H1 (cell line): ENCODE data around the gene FOXO6. TPM values are rescaled to one million over a fixed set of nuclear protein-coding genes. Genes with fewer than 3 reads are reported as not detected.

ENCODE experiments used
- CTCF ChIA-PET: fragments of 300-600 bp; sonication (Branson Sonifier 250); formaldehyde crosslinking; loops from one replicate; lab custom pipeline; 2021; ENCODE audit not compliant: partially characterized antibody; lab: Charles Lee
- POLR2A ChIA-PET: fragments of 300-600 bp; sonication (Branson Sonifier 250); formaldehyde crosslinking; loops from one replicate; lab custom pipeline; 2021; ENCODE audit warnings: inconsistent platforms; ENCODE audit not compliant: partially characterized antibody; lab: Charles Lee
- DNase-seq, 2 experiments: peaks; one replicate each; pipeline versions ENCODE4 v3.0.0 to v3.0.0-alpha.2; 2010 to 2022; ENCODE audit warnings: low spot score in 2 of 2, low read depth in 1 of 2, mixed read lengths in 1 of 2
- FAIRE-seq: peaks from 2 replicates; lab custom pipeline; 2011; peaks lifted over from hg19 to GRCh38; lab: Jason Lieb, UNC
- H2AFZ ChIP-seq: 2 replicates; pipeline ENCODE4 v1.8.1; 2012; ENCODE audit warnings: low read length, inconsistent platforms
- H2AK5ac ChIP-seq: 2 replicates; pipeline ENCODE4 v1.6.1; 2013; ENCODE audit warnings: low read depth, low read length
- H2BK120ac ChIP-seq: replicated peaks from 2 replicates; pipeline ENCODE3; 2013; ENCODE audit warnings: low read depth, low read length, inconsistent platforms
- H2BK12ac ChIP-seq: 2 replicates; pipeline ENCODE4 v1.6.1; 2013; ENCODE audit warnings: low read depth, low read length
- H2BK15ac ChIP-seq: 2 replicates; pipeline ENCODE4 v1.6.1; 2013; ENCODE audit warnings: low read length
- H2BK20ac ChIP-seq: 2 replicates; pipeline ENCODE4 v1.6.1; 2013; ENCODE audit warnings: low read length
- H2BK5ac ChIP-seq: 2 replicates; pipeline ENCODE4 v1.6.1; 2013; ENCODE audit warnings: low read depth, low read length
- H3K14ac ChIP-seq: 2 replicates; pipeline ENCODE4 v1.6.1; 2013; ENCODE audit warnings: inconsistent platforms; ENCODE audit not compliant: insufficient read length
- H3K18ac ChIP-seq: 2 replicates; pipeline ENCODE4 v1.6.1; 2013; ENCODE audit warnings: low read length; ENCODE audit errors: extremely low read depth
- H3K23ac ChIP-seq: 2 replicates; pipeline ENCODE4 v1.6.1; 2013; ENCODE audit warnings: inconsistent platforms; ENCODE audit not compliant: insufficient read length
- H3K23me2 ChIP-seq: 2 replicates; pipeline ENCODE4 v1.6.1; 2013; ENCODE audit warnings: low read depth, low read length
- H3K27ac ChIP-seq: 2 replicates; pipeline ENCODE4 v1.6.1; 2011; ENCODE audit warnings: low read depth, low read length, inconsistent platforms
- H3K27me3 ChIP-seq, 4 experiments: replicated peaks in 1 of 4; 1 replicate in 1 of 4; 2 replicates in 3 of 4; pipeline versions ENCODE4 v1.6.1 to v1.8.1; 2011 to 2013; ENCODE audit warnings: low read length in 3 of 4, mild to moderate bottlenecking in 3 of 4, inconsistent platforms in 2 of 4, mixed read lengths in 2 of 4, moderate library complexity in 1 of 4; ENCODE audit not compliant: control insufficient read depth in 3 of 4, insufficient read depth in 3 of 4; ENCODE audit errors: extremely low read depth in 1 of 4
- H3K36me3 ChIP-seq, 4 experiments: 2 replicates each; pipeline versions ENCODE4 v1.6.1 to v1.8.1; 2011 to 2013; ENCODE audit warnings: mild to moderate bottlenecking in 4 of 4, low read length in 3 of 4, moderate library complexity in 2 of 4, control low read depth in 1 of 4, inconsistent platforms in 1 of 4; ENCODE audit not compliant: insufficient read depth in 4 of 4, control insufficient read depth in 2 of 4
- H3K4ac ChIP-seq: replicated peaks from 2 replicates; pipeline ENCODE3; 2013; ENCODE audit warnings: low read length, low read depth, mixed read lengths, inconsistent platforms; ENCODE audit not compliant: insufficient read length
- H3K4me1 ChIP-seq, 4 experiments: replicated peaks in 1 of 4; 1 replicate in 1 of 4; 2 replicates in 3 of 4; pipeline versions ENCODE4 v1.6.1 to v1.8.1; 2011 to 2013; ENCODE audit warnings: low read length in 3 of 4, inconsistent platforms in 2 of 4, mixed read lengths in 1 of 4; ENCODE audit not compliant: insufficient read depth in 4 of 4, control insufficient read depth in 3 of 4
- H3K4me2 ChIP-seq, 2 experiments: 2 replicates each; pipeline versions ENCODE4 v1.6.1 to v1.8.1; 2011 to 2013; ENCODE audit warnings: low read depth in 2 of 2, low read length in 2 of 2, control low read depth in 1 of 2, inconsistent platforms in 1 of 2, mild to moderate bottlenecking in 1 of 2; ENCODE audit not compliant: insufficient read depth in 1 of 2
- H3K4me3 ChIP-seq, 4 experiments: fragments of 200-600, 300-600 bp in 1 of 4; sonication (generic), shearing (Covaris generic), sonication (Bioruptor Twin) in 1 of 4; 2 replicates each; pipeline versions ENCODE4 v1.5.1 to v1.8.1; 2011 to 2016; ENCODE audit warnings: low read length in 4 of 4, low read depth in 3 of 4, control low read depth in 2 of 4, inconsistent platforms in 2 of 4, mild to moderate bottlenecking in 2 of 4, mixed read lengths in 1 of 4, moderate library complexity in 1 of 4; ENCODE audit not compliant: insufficient read depth in 2 of 4; ENCODE audit errors: extremely low read depth in 1 of 4
- H3K56ac ChIP-seq: replicated peaks from 2 replicates; pipeline ENCODE3; 2013; ENCODE audit warnings: low read depth, mild to moderate bottlenecking, mixed read lengths, low read length, inconsistent platforms; ENCODE audit not compliant: insufficient read length
- H3K79me1 ChIP-seq: 2 replicates; pipeline ENCODE4 v1.6.1; 2013; ENCODE audit warnings: low read depth, low read length, control low read depth
- H3K79me2 ChIP-seq, 2 experiments: 2 replicates each; pipeline versions ENCODE4 v1.6.1 to v1.8.1; 2012 to 2013; ENCODE audit warnings: low read length in 2 of 2, mild to moderate bottlenecking in 2 of 2, inconsistent platforms in 1 of 2; ENCODE audit not compliant: insufficient read depth in 2 of 2, control insufficient read depth in 1 of 2
- H3K9ac ChIP-seq, 4 experiments: replicated peaks in 1 of 4; 1 replicate in 1 of 4; 2 replicates in 3 of 4; pipeline versions ENCODE4 v1.6.1 to v1.8.1; 2011 to 2013; ENCODE audit warnings: low read depth in 3 of 4, low read length in 3 of 4, control low read depth in 2 of 4, mild to moderate bottlenecking in 2 of 4, moderate library complexity in 2 of 4, inconsistent platforms in 1 of 4; ENCODE audit errors: extremely low read depth in 1 of 4
- H3K9me3 ChIP-seq, 2 experiments: 2 replicates each; pipeline versions ENCODE4 v1.6.1 to v1.8.1; 2012 to 2013; ENCODE audit warnings: mild to moderate bottlenecking in 2 of 2, moderate library complexity in 2 of 2, control low read depth in 1 of 2, inconsistent platforms in 1 of 2, low read depth in 1 of 2, low read length in 1 of 2, mixed read lengths in 1 of 2; ENCODE audit not compliant: insufficient read depth in 2 of 2
- H4K20me1 ChIP-seq, 2 experiments: replicated peaks in 1 of 2; 2 replicates each; pipeline versions ENCODE3 to v1.8.1; 2011 to 2013; ENCODE audit warnings: inconsistent platforms in 2 of 2, low read length in 2 of 2, mild to moderate bottlenecking in 1 of 2; ENCODE audit not compliant: insufficient read depth in 2 of 2, control insufficient read depth in 1 of 2
- H4K5ac ChIP-seq: 2 replicates; pipeline ENCODE4 v1.6.1; 2013; ENCODE audit warnings: low read length, low read depth, mixed read lengths, inconsistent platforms; ENCODE audit not compliant: insufficient read length
- H4K8ac ChIP-seq: 2 replicates; pipeline ENCODE4 v1.8.0; 2013; ENCODE audit warnings: mild to moderate bottlenecking, moderate library complexity, low read length, inconsistent platforms; ENCODE audit not compliant: insufficient read depth; ENCODE audit errors: extremely low read depth
- H4K91ac ChIP-seq: replicated peaks from 2 replicates; pipeline ENCODE3; 2013; ENCODE audit warnings: low read length, mixed read lengths, inconsistent platforms; ENCODE audit not compliant: insufficient read length
- BCL11A ChIP-seq, 2 experiments: IDR thresholded peaks; one replicate each; pipeline ENCODE4 v1.6.1; 2011; ENCODE audit warnings: low read depth in 2 of 2, low read length in 2 of 2, mild to moderate bottlenecking in 2 of 2
- CBX5 ChIP-seq: fragments of 300-800, 300-1000 bp; sonication (generic); IDR thresholded peaks from 2 replicates; pipeline ENCODE4 v1.7.1; 2016; ENCODE audit warnings: antibody characterized with exemption, low read length, low read depth
- CREB1 ChIP-seq: IDR thresholded peaks from 2 replicates; pipeline ENCODE4 v1.6.1; 2012; ENCODE audit warnings: inconsistent platforms
- GABPA ChIP-seq: IDR thresholded peaks from 2 replicates; pipeline ENCODE4 v1.6.1; 2011; ENCODE audit warnings: mild to moderate bottlenecking, low read length, moderate library complexity, borderline replicate concordance; ENCODE audit not compliant: insufficient read depth
- HDAC6 ChIP-seq: IDR thresholded peaks from one replicate; pipeline ENCODE4 v1.7.1; 2012; ENCODE audit warnings: low read depth, mild to moderate bottlenecking, inconsistent platforms, low read length, moderate library complexity
- JUN ChIP-seq: IDR thresholded peaks from 2 replicates; pipeline ENCODE4 v1.6.1; 2011; ENCODE audit warnings: low read depth, mild to moderate bottlenecking, improper control_type of control experiment, low read length
- JUND ChIP-seq: IDR thresholded peaks from 2 replicates; pipeline ENCODE4 v1.6.1; 2011; ENCODE audit warnings: mild to moderate bottlenecking, improper control_type of control experiment, low read length
- MAFK ChIP-seq: IDR thresholded peaks from 2 replicates; pipeline ENCODE4 v1.6.1; 2012; ENCODE audit warnings: low read depth, mild to moderate bottlenecking, improper control_type of control experiment, low read length
- NANOG ChIP-seq: IDR thresholded peaks from 2 replicates; pipeline ENCODE4 v1.6.1; 2011; ENCODE audit warnings: low read length, low read depth, mild to moderate bottlenecking, inconsistent platforms; ENCODE audit not compliant: insufficient read depth, poor library complexity, severe bottlenecking
- RAD21 ChIP-seq, 2 experiments: IDR thresholded peaks in 1 of 2; conservative IDR thresholded peaks in 1 of 2; 2 replicates each; pipeline ENCODE4 v1.6.1; 2011; ENCODE audit warnings: low read depth in 2 of 2, low read length in 2 of 2, improper control_type of control experiment in 1 of 2, inconsistent platforms in 1 of 2, mild to moderate bottlenecking in 1 of 2, moderate library complexity in 1 of 2
- RNF2 ChIP-seq: fragments of 200-900, 300-1000 bp; sonication (generic); IDR thresholded peaks from 2 replicates; pipeline ENCODE4 v1.7.1; 2016; ENCODE audit warnings: borderline replicate concordance, low read depth, mild to moderate bottlenecking, antibody characterized with exemption, low read length; ENCODE audit not compliant: poor library complexity, severe bottlenecking; ENCODE audit errors: missing control alignments
- SP4 ChIP-seq: IDR thresholded peaks from 2 replicates; pipeline ENCODE4 v1.6.1; 2012; ENCODE audit warnings: low read length, inconsistent platforms
- TEAD4 ChIP-seq: IDR thresholded peaks from 2 replicates; pipeline ENCODE4 v1.6.1; 2012; ENCODE audit warnings: low read depth, low read length, inconsistent platforms, mixed read lengths
- WGBS, 2 experiments: shearing (Covaris generic) in 1 of 2; methylation state at CpG; one replicate each; pipeline versions ENCODE4 v1.1.6 to v1.1.7; 2013 to 2015; ENCODE audit warnings: low lambda C conversion rate in 2 of 2, mixed read lengths in 2 of 2, inconsistent platforms in 1 of 2, low coverage in 1 of 2, missing lambda C conversion rate in 1 of 2; ENCODE audit not compliant: insufficient replicate concordance in 2 of 2, insufficient coverage in 1 of 2, insufficient read length in 1 of 2; ENCODE audit errors: extremely low coverage in 1 of 2, missing lambda C conversion rate in 1 of 2; 5-methylcytosine and 5-hydroxymethylcytosine counted together
- polyA plus RNA-seq, 7 experiments: library from polyadenylated mRNA; depleted of rRNA in 3 of 7; stranded (reverse) in 5 of 7; unstranded in 2 of 7; fragments of >200 nt in 5 of 7; fragments of 200-250 nt in 2 of 7; gene quantifications; 1 replicate in 5 of 7; 2 replicates in 1 of 7; 4 replicates in 1 of 7; pipeline versions ENCODE4 v1.2.1 to v1.2.3, GENCODE V29; 2011 to 2013; ENCODE audit warnings: missing spikeins in 2 of 7, mixed read lengths in 2 of 7
- total RNA-seq: library from RNA; stranded (reverse); fragmentation: NEBNext Ultra II Directional; extraction: Animal tissue kit (Norgen Biotek cat#: 25700); gene quantifications from 2 replicates; pipeline ENCODE4 v1.2.1, GENCODE V29; 2021
- TF ChIP-seq, protein P1 (sequence below): IDR thresholded peaks from 2 replicates; pipeline ENCODE4 v1.6.1; 2011; ENCODE audit warnings: low read depth, mild to moderate bottlenecking, low read length; ENCODE audit not compliant: insufficient read depth

Gene FOXO6
- total and polyA plus RNA-seq, 2 of the 8 experiments (the other 6 are each of a cell fraction or from before 2014, with no cell fraction given) = 0.59 to 3.0 TPM

DNA sequence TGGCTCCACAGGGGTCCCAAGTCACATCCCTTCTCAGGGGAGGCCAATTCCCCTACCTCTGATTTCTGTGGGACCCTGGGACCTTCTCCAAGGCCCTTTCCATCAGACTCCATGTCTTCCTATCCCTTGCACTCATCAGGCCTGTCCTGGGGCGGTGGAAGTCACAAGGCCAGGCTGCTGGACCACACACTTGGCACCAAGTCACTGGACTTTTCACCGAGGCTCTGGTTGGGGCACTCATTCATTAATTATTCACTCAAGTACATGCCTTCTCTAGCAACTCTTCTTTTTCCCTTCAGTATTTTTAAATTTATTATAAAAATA is 11.2 kb upstream of the FOXO6 start:
- Histone ChIP-seq H2BK12ac (no peak overlapping the region), H3K4me2 (no peak overlapping the region), H2BK5ac (no peak overlapping the region), H3K79me1 (no peaks in the 10 kb centered on the region), H2BK120ac (no peak overlapping the region), H2AK5ac (no peak overlapping the region), H2BK20ac (no peak overlapping the region), H2BK15ac (no peak overlapping the region), H3K23me2 (no peaks in the 10 kb centered on the region), H3K56ac (no peak overlapping the region), H3K9me3 (no peaks in the 10 kb centered on the region), H3K18ac (no peak overlapping the region), H3K14ac (no peak overlapping the region), H4K8ac (no peak overlapping the region), H4K5ac (no peak overlapping the region), H3K4me1 (peaks cover 0 to 3% (median 0%) of the 10 kb centered on the region in 4 experiments; a peak in 1 of 7 replicates), H3K36me3 (no peaks in the 10 kb centered on the region), H3K79me2 (no peaks in the 10 kb centered on the region), H4K91ac (no peak overlapping the region), H3K27ac (no peak overlapping the region), H4K20me1 (no peaks in the 10 kb centered on the region), H2AFZ (no peak overlapping the region), H3K4ac (no peak overlapping the region), H3K23ac (no peak overlapping the region), H3K27me3 (peaks cover 0 to 2% (median 0%) of the 10 kb centered on the region in 4 experiments; a peak in 1 of 7 replicates), H3K9ac (no peak overlapping the region), H3K4me3 (no peak overlapping the region)
- FAIRE-seq = no peak
- no peak for DNase-seq
- 94% methylated on average over 2 of the region's 2 CpGs; no CpG with 5 or more reads in 1 of the 2 experiments for WGBS, 2 experiments
- CTCF ChIA-PET = interaction anchor here (1.3 to 3.7 kb wide), 3 partner anchors 10 to 26 kb away, joined by 6 to 18 read pairs (median 13); no protein-coding TSS in a partner anchor
- POLR2A ChIA-PET = no interaction called here
- no peak for TF ChIP-seq BCL11A (IDR thresholded peaks at IDR 0.05; ENCODE audit: low read depth in 2 of 2, low read length in 2 of 2)
- no peak for TF ChIP-seq NANOG
- TF ChIP-seq GABPA = no peak
- no peak for TF ChIP-seq HDAC6
- no peak for TF ChIP-seq CREB1
- no peak for TF ChIP-seq MAFK
- TF ChIP-seq SP4 = no peak
- TF ChIP-seq RAD21 (IDR thresholded peaks at IDR 0.05 in 1 of 2, conservative IDR thresholded peaks at IDR 0.05 in 1 of 2; ENCODE audit: low read depth in 2 of 2, low read length in 2 of 2) = no peak
- no peak for TF ChIP-seq TEAD4
- TF ChIP-seq JUN = no peak
- TF ChIP-seq, protein P1, sequence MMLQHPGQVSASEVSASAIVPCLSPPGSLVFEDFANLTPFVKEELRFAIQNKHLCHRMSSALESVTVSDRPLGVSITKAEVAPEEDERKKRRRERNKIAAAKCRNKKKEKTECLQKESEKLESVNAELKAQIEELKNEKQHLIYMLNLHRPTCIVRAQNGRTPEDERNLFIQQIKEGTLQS = no peak
- TF ChIP-seq JUND = no peak
- TF ChIP-seq RNF2 = no peak
- TF ChIP-seq CBX5 = no peak
